NT2/D1 (cell line): ENCODE data around the gene TIAM1.

ENCODE experiments used
- DNase-seq: peaks from one replicate; pipeline ENCODE4 v3.0.0-alpha.2; 2011; ENCODE audit warnings: low read depth, low spot score
- H3K27me3 ChIP-seq: 2 replicates; pipeline ENCODE4 v1.6.0; 2011; ENCODE audit warnings: mild to moderate bottlenecking; ENCODE audit not compliant: insufficient read length, insufficient read depth
- H3K36me3 ChIP-seq: 2 replicates; pipeline ENCODE4 v1.6.1; 2011; ENCODE audit warnings: mild to moderate bottlenecking, low read length, mixed read lengths; ENCODE audit not compliant: insufficient read depth, insufficient read length
- H3K4me1 ChIP-seq: 2 replicates; pipeline ENCODE4 v1.5.1; 2011; ENCODE audit not compliant: insufficient read depth, insufficient read length
- H3K4me3 ChIP-seq: 2 replicates; pipeline ENCODE4 v1.5.1; 2011; ENCODE audit warnings: low read depth; ENCODE audit not compliant: insufficient read length
- H3K9ac ChIP-seq: 2 replicates; pipeline ENCODE4 v1.6.0; 2011; ENCODE audit warnings: low read depth; ENCODE audit not compliant: insufficient read length
- H3K9me3 ChIP-seq: 2 replicates; pipeline ENCODE4 v1.5.1; 2011; ENCODE audit warnings: mild to moderate bottlenecking, low read length; ENCODE audit not compliant: insufficient read depth
- SUZ12 ChIP-seq: IDR thresholded peaks from 2 replicates; pipeline ENCODE4 v1.6.1; 2011; ENCODE audit not compliant: insufficient read length, insufficient read depth; ENCODE audit errors: extremely low read depth
- YY1 ChIP-seq: IDR thresholded peaks from 2 replicates; pipeline ENCODE4 v1.6.1; 2011; ENCODE audit not compliant: insufficient read length, insufficient read depth
- ZNF274 ChIP-seq: IDR thresholded peaks from 2 replicates; pipeline ENCODE4 v1.6.1; 2011; ENCODE audit warnings: mild to moderate bottlenecking, low read depth, low read length

TIAM1 gene

DNA sequence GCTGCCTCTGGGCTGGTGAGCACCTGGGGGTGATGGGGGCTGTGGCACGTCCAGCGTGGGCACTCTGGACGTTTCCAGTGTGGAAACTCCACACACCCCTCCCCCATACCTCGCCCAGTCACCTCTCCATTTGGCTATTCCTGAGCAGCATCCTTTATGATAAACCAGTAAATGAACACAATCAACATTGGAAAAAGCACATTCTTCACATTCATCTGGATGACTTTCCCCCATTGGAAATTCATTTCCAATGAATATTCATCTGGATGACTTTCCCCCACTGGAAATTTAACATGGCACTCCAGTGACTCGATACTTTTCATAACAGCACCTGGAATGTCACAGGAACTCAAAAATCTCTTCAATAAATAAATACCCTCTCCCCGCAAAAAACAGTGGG is 201.0 kb downstream of the TIAM1 start:
- TF ChIP-seq SUZ12 (no peak), ZNF274 (no peak), YY1 (no peak)
- no peak for DNase-seq
- H3K36me3 ChIP-seq = peaks cover 26% of the 10 kb centered on the region
- peaks cover 4% of the 10 kb centered on the region for H3K4me1 ChIP-seq
- no peaks in the 10 kb centered on the region for H3K27me3 ChIP-seq
- no peak overlapping the region for H3K4me3 ChIP-seq
- no peaks in the 10 kb centered on the region for H3K9me3 ChIP-seq
- no peak overlapping the region for H3K9ac ChIP-seq

DNA sequence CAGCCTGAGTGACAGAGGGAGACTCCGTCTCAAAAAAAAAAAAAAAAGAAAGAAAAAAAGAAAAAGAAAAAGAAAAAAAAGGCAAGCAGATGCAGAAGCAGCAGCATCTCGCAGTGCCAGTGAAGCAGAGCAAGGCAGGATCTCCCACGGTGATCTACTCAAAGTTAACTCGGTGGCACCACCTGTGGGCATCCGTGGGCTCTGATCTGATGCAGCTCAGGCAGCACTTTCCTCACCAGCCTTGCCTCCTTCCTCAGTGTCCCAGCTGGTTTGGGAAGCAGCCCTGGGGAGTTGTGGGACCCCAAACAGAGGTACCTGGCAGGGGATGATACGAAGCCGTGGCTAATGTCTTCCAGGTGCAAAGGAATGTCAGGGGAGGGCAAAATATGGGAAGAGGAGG is 201.5 kb downstream of the TIAM1 start:
- no peaks in the 10 kb centered on the region for H3K27me3 ChIP-seq
- H3K4me1 ChIP-seq = peaks cover 4% of the 10 kb centered on the region
- TF ChIP-seq ZNF274 (no peak), YY1 (no peak), SUZ12 (no peak)
- DNase-seq = no peak
- H3K4me3 ChIP-seq = no peak overlapping the region
- no peak overlapping the region for H3K9ac ChIP-seq
- peaks cover 27% of the 10 kb centered on the region for H3K36me3 ChIP-seq
- no peaks in the 10 kb centered on the region for H3K9me3 ChIP-seq

GRCh38 chr21:31141389-31142000 is 202.6 kb downstream of the TIAM1 start:
- H3K27me3 ChIP-seq = no peaks in the 10 kb centered on the region

DNA sequence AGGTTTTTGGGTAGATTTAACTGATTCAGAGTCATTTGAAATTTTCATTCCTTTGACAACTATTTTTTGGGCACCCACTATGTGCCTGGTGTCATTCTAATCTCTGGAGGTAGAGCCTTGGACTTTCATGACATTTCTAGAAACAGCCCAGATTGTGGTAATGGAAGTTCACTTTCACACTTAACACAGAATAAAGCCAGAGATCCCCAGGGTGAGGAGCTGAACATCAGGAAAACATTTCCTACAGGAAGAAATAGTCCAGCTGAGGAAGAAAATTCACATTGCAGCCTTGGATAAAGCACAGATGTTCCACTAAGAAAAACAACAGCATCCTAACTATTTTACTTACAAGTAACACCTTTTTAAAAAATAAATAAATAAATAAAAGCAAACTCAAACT is 203.4 kb downstream of the TIAM1 start:
- Histone ChIP-seq H3K27me3 (no peaks in the 10 kb centered on the region), H3K9ac (no peak overlapping the region), H3K4me1 (peaks cover 4% of the 10 kb centered on the region), H3K4me3 (no peak overlapping the region), H3K36me3 (peaks cover 36% of the 10 kb centered on the region), H3K9me3 (no peaks in the 10 kb centered on the region)
- TF ChIP-seq SUZ12 (no peak), ZNF274 (no peak), YY1 (no peak)
- DNase-seq = no peak

More at GRCh38 chr21:31141389-31142000, 202.6 kb downstream of the TIAM1 start:
- DNase-seq = no peak
- H3K36me3 ChIP-seq = peaks cover 34% of the 10 kb centered on the region
- no peaks in the 10 kb centered on the region for H3K9me3 ChIP-seq
- H3K9ac ChIP-seq = no peak overlapping the region
- TF ChIP-seq ZNF274 (no peak), YY1 (no peak)
- peaks cover 4% of the 10 kb centered on the region for H3K4me1 ChIP-seq
- H3K4me3 ChIP-seq = no peak overlapping the region

GRCh38 chr21:31140025-31140424 is 204.0 kb downstream of the TIAM1 start:
- H3K9me3 ChIP-seq = no peaks in the 10 kb centered on the region
- no peak for DNase-seq
- H3K4me1 ChIP-seq = peaks cover 4% of the 10 kb centered on the region
- H3K9ac ChIP-seq = no peak overlapping the region
- H3K4me3 ChIP-seq = no peak overlapping the region
- peaks cover 43% of the 10 kb centered on the region for H3K36me3 ChIP-seq
- no peaks in the 10 kb centered on the region for H3K27me3 ChIP-seq
- TF ChIP-seq SUZ12 (no peak), YY1 (no peak), ZNF274 (no peak)

DNA sequence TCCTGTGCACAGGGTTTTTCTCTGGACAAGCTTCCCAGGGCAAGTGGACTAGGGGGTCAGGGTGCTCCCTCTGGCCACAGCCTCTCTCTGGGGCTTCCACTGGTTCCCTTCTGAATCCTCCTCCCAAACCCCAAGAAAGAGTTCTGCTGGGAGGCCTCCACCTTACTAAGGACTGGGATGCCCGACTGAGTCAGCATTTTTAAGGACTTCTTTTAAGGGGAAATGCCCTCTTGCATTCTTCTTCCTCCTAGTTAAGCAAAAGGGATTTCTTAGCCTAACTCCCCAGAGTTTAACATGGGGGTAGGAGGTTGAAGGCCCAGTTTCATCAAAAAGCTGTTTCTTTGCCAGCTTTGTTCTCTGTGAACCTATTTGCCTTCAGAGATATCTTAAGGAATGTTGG is 206.1 kb downstream of the TIAM1 start:
- DNase-seq = no peak
- Histone ChIP-seq H3K27me3 (no peaks in the 10 kb centered on the region), H3K4me1 (peaks cover 4% of the 10 kb centered on the region), H3K9me3 (no peaks in the 10 kb centered on the region), H3K9ac (no peak overlapping the region), H3K36me3 (peaks cover 55% of the 10 kb centered on the region), H3K4me3 (no peak overlapping the region)
- no peak for TF ChIP-seq YY1
- no peak for TF ChIP-seq ZNF274
- no peak for TF ChIP-seq SUZ12

GRCh38 chr21:31136891-31137290 is 207.2 kb downstream of the TIAM1 start:
- Histone ChIP-seq H3K9me3 (no peaks in the 10 kb centered on the region), H3K4me1 (peaks cover 2% of the 10 kb centered on the region), H3K4me3 (no peak overlapping the region), H3K27me3 (no peaks in the 10 kb centered on the region), H3K36me3 (peaks cover 64% of the 10 kb centered on the region), H3K9ac (no peak overlapping the region)
- DNase-seq = no peak
- TF ChIP-seq YY1 = no peak
- no peak for TF ChIP-seq ZNF274
- TF ChIP-seq SUZ12 = no peak
